GM18517 (cell line): ENCODE data around the gene ATPAF1.
"Not testable (repeated sequence)": the region's sequence is repeated elsewhere in the genome, so short reads cannot be mapped to it uniquely, and the experiment has no call there.

Experiments
- ATAC-seq: cut with Tn5 transposase; IDR thresholded peaks from one replicate; pipeline ENCODE4 v1.9.1; 2021; ENCODE audit warnings: mild to moderate bottlenecking, moderate library complexity; ENCODE audit not compliant: unreplicated experiment

The ATPAF1 gene

GRCh38 chr1:46682064-46682463 lies 13.9 kb upstream of the ATPAF1 start:
- ATAC-seq, result no peak

GRCh38 chr1:46681333-46682034 lies 13.3 kb upstream of the ATPAF1 start:
- ATAC-seq, result no peak

DNA sequence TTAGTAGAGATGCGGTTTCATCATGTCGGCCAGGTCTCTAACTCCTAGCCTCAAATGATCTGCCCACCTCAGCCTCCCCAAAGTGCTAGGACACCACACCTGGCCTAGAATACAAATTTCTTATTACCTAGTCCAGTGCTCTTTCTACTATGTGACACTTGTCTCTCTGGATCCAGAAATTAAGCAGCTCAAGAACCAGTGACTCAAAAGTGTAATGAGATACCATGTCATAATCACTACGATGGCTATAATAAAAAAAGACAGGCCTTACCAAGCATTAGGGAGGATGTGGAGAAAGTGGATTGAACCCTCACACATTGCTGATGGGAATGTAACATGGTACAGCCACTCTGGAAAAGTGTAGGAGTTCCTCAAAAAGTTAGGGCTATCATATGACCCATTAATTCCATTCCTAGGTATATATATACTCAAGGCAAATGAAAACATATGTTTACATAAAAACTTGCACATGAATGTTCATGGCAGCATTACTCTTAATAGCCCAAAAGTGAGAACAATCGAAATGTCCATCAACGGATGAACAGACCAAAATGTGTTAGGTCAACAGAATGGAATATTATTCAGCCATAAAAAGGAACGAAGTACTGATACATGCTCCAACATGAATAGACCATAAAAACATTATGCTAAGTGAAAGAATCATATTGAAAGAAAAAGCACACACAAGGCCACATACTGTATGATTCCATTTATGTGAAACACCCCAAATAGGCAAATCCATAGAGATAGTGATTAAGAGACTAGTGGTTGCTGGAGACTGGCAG lies 11.8 kb upstream of the ATPAF1 start:
- no peak for ATAC-seq

DNA sequence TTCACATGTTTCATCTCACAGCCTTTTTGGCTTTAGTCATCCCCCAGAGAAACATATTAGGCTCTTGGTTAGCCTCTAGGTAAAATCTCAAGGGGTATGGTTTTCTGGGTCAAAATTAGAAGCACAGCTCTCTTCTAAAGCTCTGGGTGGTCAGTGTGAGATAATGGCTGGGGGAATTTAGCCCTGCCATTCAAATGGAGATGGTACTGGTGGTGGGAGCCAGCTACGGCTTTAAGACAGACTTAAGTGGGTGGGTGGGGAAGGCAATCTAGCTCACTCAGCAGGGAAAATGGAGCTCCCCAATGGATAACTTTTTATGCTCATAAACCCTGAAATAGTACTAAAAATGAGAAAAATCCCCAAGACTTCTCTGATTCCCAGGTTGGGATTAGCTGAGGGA lies 9.2 kb upstream of the ATPAF1 start:
- no peak for ATAC-seq

DNA sequence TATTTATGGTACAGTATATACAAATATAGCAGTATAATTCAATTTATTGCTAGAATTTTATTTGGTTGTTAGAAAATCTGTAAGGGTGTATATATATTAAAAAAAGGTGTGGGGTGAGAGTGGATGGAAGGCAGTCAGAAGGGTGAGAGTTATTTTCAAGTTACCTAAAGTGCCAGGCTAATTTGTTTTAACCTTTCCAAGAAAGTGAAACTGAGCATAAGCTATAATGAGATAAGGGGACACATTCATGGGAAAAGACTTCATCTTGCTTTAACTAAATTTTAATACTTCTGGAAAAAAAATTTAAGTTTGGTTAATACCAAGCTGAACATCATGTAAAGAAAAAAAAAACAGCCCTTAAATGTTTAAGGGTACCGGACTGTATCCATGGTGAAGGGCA lies 8.4 kb upstream of the ATPAF1 start:
- ATAC-seq, result no peak

DNA sequence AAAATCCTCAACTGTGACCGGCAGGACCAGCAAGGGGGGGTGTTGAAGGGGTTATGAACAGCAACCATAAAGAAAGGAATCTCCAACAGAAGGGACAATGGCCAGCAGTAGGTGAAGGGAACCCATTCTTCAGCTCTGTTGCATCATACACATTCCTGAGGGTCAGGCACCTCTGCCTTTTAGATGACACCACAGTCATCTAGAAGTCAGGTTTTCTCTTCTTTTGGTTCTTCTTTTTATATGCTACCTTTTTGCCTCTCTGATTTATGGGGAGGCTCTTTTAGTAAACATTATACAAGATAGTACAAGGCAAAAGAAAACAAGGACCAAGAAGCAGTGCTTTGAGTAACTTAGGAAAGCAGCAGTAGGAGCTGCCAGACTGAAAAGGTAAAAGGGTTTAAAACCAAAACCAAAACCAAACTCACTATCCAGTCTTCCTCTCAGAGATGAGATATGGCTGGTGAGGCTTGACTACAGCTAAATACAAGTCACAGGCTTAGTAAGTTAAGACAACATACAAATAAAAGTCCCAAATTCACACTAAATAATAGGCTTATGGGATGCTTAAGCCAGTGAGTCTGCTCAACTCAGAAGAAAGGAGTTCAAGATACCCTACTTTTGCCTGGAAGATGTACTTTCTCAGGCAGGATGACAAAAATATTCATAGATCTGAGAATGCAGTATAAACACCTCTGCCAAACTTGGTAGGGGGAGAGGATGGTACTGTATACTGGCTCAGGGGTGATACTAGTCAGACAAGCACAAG lies 7.6 kb upstream of the ATPAF1 start:
- peak; percentile 72 for ATAC-seq

DNA sequence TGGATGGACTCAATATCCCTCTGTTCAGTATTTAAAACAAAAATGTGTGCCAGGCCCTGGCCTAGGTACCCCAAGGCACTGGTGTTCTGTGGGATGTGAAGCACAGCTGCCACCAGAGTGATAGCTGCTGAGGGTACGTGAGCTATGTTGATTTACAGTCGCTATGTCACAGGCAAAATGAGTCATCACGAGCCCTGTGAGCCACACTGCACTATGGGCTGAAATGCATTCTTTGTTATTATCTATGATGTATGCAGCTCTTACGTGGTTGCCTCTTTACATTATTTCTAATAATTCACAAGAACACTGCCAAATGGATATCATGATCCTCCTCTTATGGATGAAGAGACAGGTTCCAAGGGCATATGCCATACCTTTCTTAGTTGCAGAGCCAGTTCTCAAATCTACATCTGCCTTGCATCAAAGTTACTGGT lies 5.6 kb upstream of the ATPAF1 start:
- no peak for ATAC-seq

- ATAC-seq, result no peak
Measured at GRCh38 chr1:46672696-46673095, 4.5 kb upstream of the ATPAF1 start.

GRCh38 chr1:46671554-46671953 lies 3.4 kb upstream of the ATPAF1 start, which contains the start of gene TEX38:
TEX38 (plus strand) TSS chr1:46671854; CDS start chr1:46671935, 81 bp downstream.
- ATAC-seq, result no peak

DNA sequence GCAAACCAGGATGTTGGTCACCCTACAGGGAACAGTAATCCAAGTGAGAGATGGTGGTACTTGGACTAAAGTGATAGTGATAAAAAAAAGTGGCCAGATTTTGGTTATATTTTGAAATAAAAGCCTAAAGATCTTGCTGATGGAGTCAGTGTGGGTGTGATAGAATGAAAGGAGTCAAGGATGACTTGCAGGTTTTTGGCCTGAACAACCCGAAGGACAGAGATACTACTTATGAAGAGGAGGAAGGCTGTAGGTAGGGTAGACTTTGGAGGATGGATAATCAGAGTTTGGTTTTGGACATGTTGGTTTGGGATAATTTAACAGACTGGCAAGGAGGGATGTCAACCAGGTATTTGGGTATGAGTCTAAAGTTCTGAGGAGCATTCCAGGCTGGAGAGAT lies 2.0 kb upstream of the ATPAF1 start:
- ATAC-seq, result no peak

GRCh38 chr1:46665983-46666382 lies 2.2 kb downstream of the ATPAF1 start:
- no peak for ATAC-seq

DNA sequence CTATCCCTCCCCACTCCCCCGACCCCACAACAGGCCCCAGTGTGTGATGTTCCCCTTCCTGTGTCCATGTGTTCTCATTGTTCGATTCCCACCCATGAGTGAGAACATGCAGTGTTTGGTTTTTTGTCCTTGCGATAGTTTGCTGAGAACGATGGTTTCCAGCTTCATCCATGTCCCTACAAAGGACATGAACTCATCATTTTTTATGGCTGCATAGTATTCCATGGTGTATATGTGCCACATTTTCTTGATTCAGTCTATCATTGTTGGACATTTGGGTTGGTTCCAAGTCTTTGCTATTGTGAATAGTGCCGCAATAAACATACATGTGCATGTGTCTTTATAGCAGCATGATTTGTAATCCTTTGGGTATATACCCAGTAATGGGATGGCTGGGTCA lies 5.2 kb downstream of the ATPAF1 start:
- not testable (repeated sequence) for ATAC-seq

DNA sequence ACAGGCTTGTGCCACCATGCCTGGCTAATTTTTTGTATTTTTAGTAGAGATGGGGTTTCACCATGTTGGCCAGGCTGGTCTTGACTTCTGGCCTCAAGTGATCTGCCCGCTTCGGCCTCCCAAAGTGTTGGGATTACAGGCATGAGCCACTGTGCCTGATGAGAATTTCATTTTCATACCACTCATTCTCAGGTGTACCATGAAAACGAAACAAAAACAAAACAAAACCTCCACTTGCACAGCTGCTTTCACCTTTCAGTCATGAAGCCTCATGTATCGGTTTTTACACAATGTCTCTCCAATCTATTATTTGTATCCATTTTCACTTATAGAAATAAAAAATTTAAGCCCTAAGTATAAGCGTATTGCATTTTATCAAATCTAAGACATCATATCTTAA lies 8.0 kb downstream of the ATPAF1 start:
- peak; percentile 72 for ATAC-seq

DNA sequence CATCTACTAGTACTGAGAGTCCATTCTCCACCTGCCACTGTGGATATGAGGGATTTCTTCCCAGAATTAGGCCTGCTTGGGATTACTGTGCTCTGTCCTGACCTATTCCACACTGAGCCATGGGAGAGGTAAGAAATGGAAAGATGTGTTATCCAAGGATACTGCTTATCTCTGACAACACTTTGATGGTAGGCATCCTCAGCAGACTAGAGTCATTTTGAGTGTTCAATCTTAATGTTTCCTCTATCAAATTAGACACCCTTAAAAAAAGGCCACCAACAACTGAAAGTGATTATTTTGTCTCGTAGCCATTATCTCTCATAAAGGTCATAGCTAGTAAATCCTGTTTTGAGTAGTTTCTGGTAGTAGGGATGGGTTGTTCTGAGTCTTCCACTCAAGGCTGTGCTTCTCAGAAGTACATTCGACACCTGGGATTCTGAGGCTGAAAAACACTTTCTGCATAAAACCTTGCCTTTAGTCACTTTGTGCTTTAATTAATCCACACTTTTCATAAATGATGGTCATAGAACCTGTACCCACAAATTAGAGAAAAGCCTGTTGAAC lies 8.8 kb downstream of the ATPAF1 start:
- ATAC-seq, result no peak

DNA sequence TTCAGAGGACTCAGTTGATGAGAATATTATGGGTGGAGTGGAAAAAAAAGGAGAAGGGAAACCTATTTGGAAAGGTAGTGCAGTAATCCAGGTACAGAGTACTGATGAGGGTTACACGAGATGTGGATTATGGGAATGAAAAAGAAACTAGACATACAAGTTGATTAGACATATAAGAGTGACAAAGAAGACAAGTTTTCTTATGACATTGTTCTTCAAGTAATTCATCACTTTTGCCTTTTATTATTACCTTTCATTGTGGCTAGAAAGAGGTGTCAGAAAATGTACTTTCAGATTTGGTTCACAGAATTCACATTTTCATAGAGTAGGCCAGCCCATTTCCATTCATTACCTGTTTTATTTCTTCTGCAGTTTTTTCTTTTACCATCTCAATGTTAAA lies 10.4 kb downstream of the ATPAF1 start:
- ATAC-seq, result no peak

DNA sequence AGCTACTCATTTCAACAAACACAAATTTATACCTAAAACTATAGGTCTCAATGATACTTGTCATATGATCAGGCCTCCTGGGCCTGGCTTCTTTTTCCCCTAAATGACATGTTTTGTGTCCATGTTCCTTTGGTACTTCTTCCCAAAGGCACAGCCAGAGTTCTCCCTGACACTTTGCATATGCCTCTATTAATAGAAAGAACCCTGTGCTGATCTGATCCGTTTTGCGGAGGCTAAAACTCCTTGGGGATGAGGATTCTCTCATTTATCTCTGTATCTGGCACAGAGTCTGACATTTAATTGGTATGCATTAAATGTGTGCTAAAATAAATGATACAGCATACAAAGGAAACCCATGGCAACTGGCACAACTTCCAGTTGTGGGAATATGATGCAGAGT lies 11.5 kb downstream of the ATPAF1 start:
- ATAC-seq, result no peak

DNA sequence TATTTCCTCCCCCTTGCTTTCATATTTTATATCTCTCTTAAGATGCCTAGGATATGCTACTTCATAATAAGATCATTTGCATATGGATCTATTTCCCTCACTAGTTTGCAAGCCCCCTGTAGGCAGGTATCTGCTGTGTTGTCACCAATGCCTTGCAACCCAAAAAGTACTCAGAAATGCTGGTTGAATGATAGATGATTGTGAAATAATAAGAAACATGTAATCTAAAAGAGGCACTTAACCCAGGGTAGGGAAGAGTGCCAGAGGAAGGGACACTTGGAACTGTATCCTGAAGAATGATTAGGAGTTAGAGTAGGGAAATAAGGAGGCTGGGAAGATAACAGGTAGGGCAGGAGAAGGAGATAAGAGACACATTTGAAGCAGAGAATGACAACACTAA lies 12.3 kb downstream of the ATPAF1 start:
- no peak for ATAC-seq

DNA sequence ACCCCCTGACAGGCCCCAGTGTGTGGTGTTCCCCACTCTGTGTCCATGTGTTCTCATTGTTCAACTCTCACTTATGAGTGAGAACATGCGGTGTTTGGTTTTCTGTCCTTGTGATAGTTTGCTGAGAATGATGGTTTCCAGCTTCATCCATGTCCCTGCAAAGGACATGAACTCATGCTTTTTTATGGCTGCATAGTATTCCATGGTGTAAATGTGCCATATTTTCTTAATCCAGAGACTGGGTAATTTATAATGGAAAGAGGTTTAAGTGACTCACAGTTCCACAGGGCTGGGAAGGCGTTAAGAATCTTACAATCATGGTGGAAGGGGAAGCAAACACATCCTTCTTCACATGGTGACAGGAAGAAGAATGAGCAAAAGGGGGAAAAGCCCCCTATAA lies 13.5 kb downstream of the ATPAF1 start:
- ATAC-seq, result not testable (repeated sequence)

GRCh38 chr1:46654012-46654411 lies 14.2 kb downstream of the ATPAF1 start:
- no peak for ATAC-seq

- no peak for ATAC-seq
Measured at GRCh38 chr1:46653405-46653958, 14.7 kb downstream of the ATPAF1 start.
